Measurements from ENCODE around the gene PHAF1.

GRCh38 chr16:67150047-67150832 is 40.5 kb downstream of the PHAF1 start:
- TF ChIP-seq, protein P1, sequence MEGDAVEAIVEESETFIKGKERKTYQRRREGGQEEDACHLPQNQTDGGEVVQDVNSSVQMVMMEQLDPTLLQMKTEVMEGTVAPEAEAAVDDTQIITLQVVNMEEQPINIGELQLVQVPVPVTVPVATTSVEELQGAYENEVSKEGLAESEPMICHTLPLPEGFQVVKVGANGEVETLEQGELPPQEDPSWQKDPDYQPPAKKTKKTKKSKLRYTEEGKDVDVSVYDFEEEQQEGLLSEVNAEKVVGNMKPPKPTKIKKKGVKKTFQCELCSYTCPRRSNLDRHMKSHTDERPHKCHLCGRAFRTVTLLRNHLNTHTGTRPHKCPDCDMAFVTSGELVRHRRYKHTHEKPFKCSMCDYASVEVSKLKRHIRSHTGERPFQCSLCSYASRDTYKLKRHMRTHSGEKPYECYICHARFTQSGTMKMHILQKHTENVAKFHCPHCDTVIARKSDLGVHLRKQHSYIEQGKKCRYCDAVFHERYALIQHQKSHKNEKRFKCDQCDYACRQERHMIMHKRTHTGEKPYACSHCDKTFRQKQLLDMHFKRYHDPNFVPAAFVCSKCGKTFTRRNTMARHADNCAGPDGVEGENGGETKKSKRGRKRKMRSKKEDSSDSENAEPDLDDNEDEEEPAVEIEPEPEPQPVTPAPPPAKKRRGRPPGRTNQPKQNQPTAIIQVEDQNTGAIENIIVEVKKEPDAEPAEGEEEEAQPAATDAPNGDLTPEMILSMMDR (IDR thresholded peaks at IDR 0.05; ENCODE audit: borderline replicate concordance, extremely low read depth, low read length, poor library complexity, severe bottlenecking), result no peak
- no peak for TF ChIP-seq EZH2 (IDR thresholded peaks at IDR 0.05; ENCODE audit: borderline replicate concordance, low read depth, low read length, severe bottlenecking)

All from DND-41 (cell line).